Measurements from ENCODE around the gene HECTD4.

- TF ChIP-seq, protein P1, sequence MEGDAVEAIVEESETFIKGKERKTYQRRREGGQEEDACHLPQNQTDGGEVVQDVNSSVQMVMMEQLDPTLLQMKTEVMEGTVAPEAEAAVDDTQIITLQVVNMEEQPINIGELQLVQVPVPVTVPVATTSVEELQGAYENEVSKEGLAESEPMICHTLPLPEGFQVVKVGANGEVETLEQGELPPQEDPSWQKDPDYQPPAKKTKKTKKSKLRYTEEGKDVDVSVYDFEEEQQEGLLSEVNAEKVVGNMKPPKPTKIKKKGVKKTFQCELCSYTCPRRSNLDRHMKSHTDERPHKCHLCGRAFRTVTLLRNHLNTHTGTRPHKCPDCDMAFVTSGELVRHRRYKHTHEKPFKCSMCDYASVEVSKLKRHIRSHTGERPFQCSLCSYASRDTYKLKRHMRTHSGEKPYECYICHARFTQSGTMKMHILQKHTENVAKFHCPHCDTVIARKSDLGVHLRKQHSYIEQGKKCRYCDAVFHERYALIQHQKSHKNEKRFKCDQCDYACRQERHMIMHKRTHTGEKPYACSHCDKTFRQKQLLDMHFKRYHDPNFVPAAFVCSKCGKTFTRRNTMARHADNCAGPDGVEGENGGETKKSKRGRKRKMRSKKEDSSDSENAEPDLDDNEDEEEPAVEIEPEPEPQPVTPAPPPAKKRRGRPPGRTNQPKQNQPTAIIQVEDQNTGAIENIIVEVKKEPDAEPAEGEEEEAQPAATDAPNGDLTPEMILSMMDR (conservative IDR thresholded peaks at IDR 0.05; ENCODE audit: low read length) = no peak
- no peak for TF ChIP-seq EZH2phosphoT487 (IDR thresholded peaks at IDR 0.05; ENCODE audit: borderline replicate concordance)
These were observed 57.1 kb downstream of the HECTD4 start for GRCh38 chr12:112325157-112325556.

Measured in Loucy (cell line).